Stimulated activated CD8-positive, alpha-beta memory T cell treated with anti-CD3 and anti-CD28 coated beads, Interleukin-7, amount 100 ng/mL, for 48 hours (primary cell): Measurements from ENCODE around the gene GRIN2A.
"Not testable (repeated sequence)": the region's sequence is repeated elsewhere in the genome, so short reads cannot be mapped to it uniquely, and the experiment has no call there.

Source experiments
- DNase-seq, 2 donors: peaks; one replicate each; pipeline ENCODE4 v3.0.0-alpha.2; 2020; ENCODE audit warnings: low read depth in 1 of 2; ENCODE audit errors: extremely low read depth in 1 of 2

The GRIN2A gene

GRCh38 chr16:9929313-9929712 is 252.9 kb downstream of the GRIN2A start:
- no peak for DNase-seq

- DNase-seq = no peak
Observed at GRCh38 chr16:9922441-9922840, 259.8 kb downstream of the GRIN2A start.

- DNase-seq = no peak
Observed at GRCh38 chr16:9921997-9922396, 260.2 kb downstream of the GRIN2A start.

GRCh38 chr16:9919460-9919859 is 262.8 kb downstream of the GRIN2A start:
- no peak for DNase-seq

- DNase-seq = no peak
Observed at GRCh38 chr16:9917691-9918090, 264.5 kb downstream of the GRIN2A start.

GRCh38 chr16:9913604-9914326 is 268.5 kb downstream of the GRIN2A start:
- no peak for DNase-seq

- no peak for DNase-seq
Observed at GRCh38 chr16:9911989-9912388, 270.2 kb downstream of the GRIN2A start.

- no peak for DNase-seq
Observed at GRCh38 chr16:9911231-9911630, 271.0 kb downstream of the GRIN2A start.

- DNase-seq = no peak
Observed at GRCh38 chr16:9909072-9909825, 273.0 kb downstream of the GRIN2A start.

GRCh38 chr16:9908613-9909012 is 273.6 kb downstream of the GRIN2A start:
- no peak for DNase-seq

GRCh38 chr16:9907752-9908151 is 274.5 kb downstream of the GRIN2A start:
- DNase-seq = no peak

GRCh38 chr16:9906218-9906617 is 276.0 kb downstream of the GRIN2A start:
- DNase-seq = no peak

GRCh38 chr16:9904526-9904925 is 277.7 kb downstream of the GRIN2A start:
- DNase-seq = no peak

GRCh38 chr16:9900576-9900975 is 281.7 kb downstream of the GRIN2A start:
- DNase-seq = no peak

- DNase-seq = no peak
Observed at GRCh38 chr16:9898555-9898954, 283.7 kb downstream of the GRIN2A start.

GRCh38 chr16:9898124-9898523 is 284.1 kb downstream of the GRIN2A start:
- no peak for DNase-seq

- no peak for DNase-seq
Observed at GRCh38 chr16:9895817-9896216, 286.4 kb downstream of the GRIN2A start.

GRCh38 chr16:9885876-9886275 is 296.4 kb downstream of the GRIN2A start:
- DNase-seq = no peak

- DNase-seq = no peak
Observed at GRCh38 chr16:9885467-9885866, 296.8 kb downstream of the GRIN2A start.

GRCh38 chr16:9875981-9876380 is 306.2 kb downstream of the GRIN2A start:
- not testable (repeated sequence) for DNase-seq

- no peak for DNase-seq
Observed at GRCh38 chr16:9874219-9874618, 308.0 kb downstream of the GRIN2A start.

GRCh38 chr16:9870962-9871361 is 311.3 kb downstream of the GRIN2A start:
- no peak for DNase-seq
